ENCODE results near the gene HOXC9.
"Not testable (repeated sequence)": the region's sequence is repeated elsewhere in the genome, so short reads cannot be mapped to it uniquely, and the experiment has no call there.

Gene HOXC9

DNA sequence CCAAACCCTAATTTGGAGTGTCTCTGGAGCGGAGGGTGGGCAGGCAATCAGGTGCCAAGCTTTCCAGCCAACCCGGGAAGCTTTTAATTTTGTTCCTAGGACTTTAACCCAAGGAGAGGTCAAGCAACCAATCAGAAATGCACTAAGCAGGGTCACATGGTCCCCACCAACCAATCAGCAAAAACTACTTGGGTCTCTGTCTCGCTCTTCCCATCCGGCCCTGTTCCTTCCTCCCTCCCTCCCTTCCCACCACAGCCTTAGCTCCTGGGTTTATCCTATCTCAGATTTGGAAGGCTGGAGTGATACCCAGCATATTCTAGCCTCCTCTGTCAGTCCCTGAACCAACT lies 40.2 kb downstream of the HOXC9 start (continued):
- TF ChIP-seq ZNF248 (tag by site-specific recombination; IDR thresholded peaks at IDR 0.05) (no peak), ZNF692 (tag by site-specific recombination; IDR thresholded peaks at IDR 0.05) (no peak), GLIS2 (tag by site-specific recombination; IDR thresholded peaks at IDR 0.05) (no peak)

- TF ChIP-seq ZNF202 (tag by site-specific recombination; IDR thresholded peaks at IDR 0.05; ENCODE audit: borderline replicate concordance) (no peak), ZNF768 (tag by site-specific recombination; IDR thresholded peaks at IDR 0.05) (no peak), ZBTB48 (tag by site-specific recombination; IDR thresholded peaks at IDR 0.05) (peak; percentile 23; the same call in 1 of the 2 replicates), ZNF239 (tag by site-specific recombination; IDR thresholded peaks at IDR 0.05) (no peak), ZNF211 (tag by site-specific recombination; IDR thresholded peaks at IDR 0.05; ENCODE audit: low read depth) (no peak), ZBTB26 (tag by site-specific recombination; optimal IDR thresholded peaks at IDR 0.05) (no peak), ZNF10 (tag by site-specific recombination; IDR thresholded peaks at IDR 0.05) (no peak), ZNF76 (tag by site-specific recombination; IDR thresholded peaks at IDR 0.05; ENCODE audit: borderline replicate concordance, low read depth) (no peak), PRDM1 (tag by site-specific recombination; IDR thresholded peaks at IDR 0.05) (peak; percentile 80)
- no peaks in the 10 kb centered on the region for H3K9me3 ChIP-seq (ENCODE audit: control insufficient read depth, insufficient read depth, low read depth, low read length)
- ChIA-PET POLR2A (interaction anchor here (0.7 to 2.0 kb wide), 4 partner anchors 12 to 95 kb away, joined by 3 to 13 read pairs (median 6); partner anchors contain the start of gene HOXC4), CTCF (interaction anchor here (0.6 to 2.1 kb wide), 9 partner anchors 8 to 160 kb away, joined by 3 to 10 read pairs (median 5); partner anchors contain the start of genes HOXC4, HOXC5 and SMUG1)
- H3K27ac ChIP-seq (ENCODE audit: extremely low read depth, low read depth, low read length) = peak overlapping the region; percentile 58
- H3K36me3 ChIP-seq (ENCODE audit: control insufficient read depth in 2 of 2, insufficient read depth in 1 of 2, low read length in 2 of 2) = peaks cover 3 to 12% of the 10 kb centered on the region in 2 experiments; a peak in 2 of 3 replicates
- peaks cover 66% of the 10 kb centered on the region for H3K4me1 ChIP-seq (ENCODE audit: control insufficient read depth, insufficient read depth, low read length)
- no peak overlapping the region for H3K4me3 ChIP-seq (ENCODE audit: low read depth, low read length)
Measured at GRCh38 chr12:54040648-54041047, 40.7 kb downstream of the HOXC9 start.

- Histone ChIP-seq H3K4me1 (ENCODE audit: control insufficient read depth, insufficient read depth, low read length) (peaks cover 61% of the 10 kb centered on the region), H3K27ac (ENCODE audit: extremely low read depth, low read depth, low read length) (no peak overlapping the region; the same call in 1 of the 2 replicates), H3K4me3 (ENCODE audit: low read depth, low read length) (no peak overlapping the region), H3K9me3 (ENCODE audit: control insufficient read depth, insufficient read depth, low read depth, low read length) (no peaks in the 10 kb centered on the region), H3K36me3 (ENCODE audit: control insufficient read depth in 2 of 2, insufficient read depth in 1 of 2, low read length in 2 of 2) (peaks cover 3 to 12% of the 10 kb centered on the region in 2 experiments; a peak in 2 of 3 replicates)
- POLR2A ChIA-PET = interaction anchor here (0.7 to 2.0 kb wide), 3 partner anchors 12 to 24 kb away, joined by 5 to 13 read pairs (median 6); partner anchors contain the start of gene HOXC4
- CTCF ChIA-PET = interaction anchor here (0.6 to 2.1 kb wide), 10 partner anchors 8 to 159 kb away, joined by 3 to 10 read pairs (median 3); partner anchors contain the start of genes HOXC4, HOXC5 and SMUG1
- TF ChIP-seq ZBTB48 (tag by site-specific recombination; IDR thresholded peaks at IDR 0.05) = peak; percentile 7; the same call in 1 of the 2 replicates
- TF ChIP-seq, protein P1, sequence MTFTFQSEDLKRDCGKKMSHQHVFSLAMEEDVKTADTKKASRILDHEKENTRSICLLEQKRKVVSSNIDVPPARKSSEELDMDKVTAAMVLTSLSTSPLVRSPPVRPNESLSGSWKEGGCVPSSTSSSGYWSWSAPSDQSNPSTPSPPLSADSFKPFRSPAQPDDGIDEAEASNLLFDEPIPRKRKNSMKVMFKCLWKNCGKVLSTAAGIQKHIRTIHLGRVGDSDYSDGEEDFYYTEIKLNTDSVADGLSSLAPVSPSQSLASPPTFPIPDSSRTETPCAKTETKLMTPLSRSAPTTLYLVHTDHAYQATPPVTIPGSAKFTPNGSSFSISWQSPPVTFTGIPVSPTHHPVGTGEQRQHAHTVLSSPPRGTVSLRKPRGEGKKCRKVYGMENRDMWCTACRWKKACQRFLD (tag by site-specific recombination; IDR thresholded peaks at IDR 0.05) = no peak
Measured at GRCh38 chr12:54041097-54041690, 41.2 kb downstream of the HOXC9 start.

GRCh38 chr12:54042033-54042432 lies 42.1 kb downstream of the HOXC9 start:
- not testable (repeated sequence) for H3K9me3 ChIP-seq (ENCODE audit: control insufficient read depth, insufficient read depth, low read depth, low read length); H3K4me3 ChIP-seq (ENCODE audit: low read depth, low read length); H3K27ac ChIP-seq (ENCODE audit: extremely low read depth, low read depth, low read length)
- Histone ChIP-seq H3K4me1 (ENCODE audit: control insufficient read depth, insufficient read depth, low read length) (peaks cover 53% of the 10 kb centered on the region), H3K36me3 (ENCODE audit: control insufficient read depth in 2 of 2, insufficient read depth in 1 of 2, low read length in 2 of 2) (peaks cover 3 to 18% of the 10 kb centered on the region in 2 experiments; a peak in 2 of 3 replicates)
- POLR2A ChIA-PET = interaction anchor here (2.0 kb wide), 1 partner anchor 11 kb away, joined by 13 read pairs; the partner anchor contains the start of gene HOXC4
- TF ChIP-seq GLIS1 (tag by site-specific recombination; IDR thresholded peaks at IDR 0.05) = peak; percentile 75
- CTCF ChIA-PET = interaction anchor here (0.7 to 2.1 kb wide), 5 partner anchors 9 to 94 kb away, joined by 3 to 10 read pairs (median 4); partner anchors contain the start of genes HOXC4 and HOXC5

All from HEK293 (cell line).